GM20431 (cell line): Measurements from ENCODE around the gene LMX1B.
"Not testable (repeated sequence)": the region's sequence is repeated elsewhere in the genome, so short reads cannot be mapped to it uniquely, and the experiment has no call there.

Experiments
- in situ Hi-C: fragments of 300-500 bp; cut with MseI, MboI; formaldehyde crosslinking; loops from one replicate; pipeline ENCODE4 v1.15.0; 2020; ENCODE audit warnings: low sequenced_read_pairs; ENCODE audit not compliant: unreplicated experiment

Gene LMX1B

DNA sequence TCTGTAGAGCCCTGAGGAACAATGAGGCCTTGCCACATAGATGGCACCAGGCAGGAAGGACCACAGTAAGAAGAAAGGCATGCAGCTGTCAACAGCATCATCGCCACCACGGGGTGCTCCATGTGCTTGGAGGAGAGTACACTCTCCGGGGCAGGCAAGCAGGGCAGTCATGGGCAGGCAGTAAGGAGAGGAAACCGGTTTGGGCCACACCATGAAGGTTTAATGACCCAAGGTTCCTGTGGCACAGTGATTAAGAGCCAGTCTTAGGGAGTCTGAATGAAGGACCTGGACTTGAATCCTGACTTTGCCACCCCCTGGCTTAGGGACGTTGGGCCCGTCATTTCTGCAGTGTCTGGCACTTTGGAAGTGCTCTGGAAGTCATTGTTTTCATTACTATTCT lies 110.5 kb downstream of the LMX1B start:
- in situ Hi-C loops, result no loop called here

- in situ Hi-C loops, result not testable (repeated sequence)
Measured at GRCh38 chr9:126725485-126725884, 111.8 kb downstream of the LMX1B start.

DNA sequence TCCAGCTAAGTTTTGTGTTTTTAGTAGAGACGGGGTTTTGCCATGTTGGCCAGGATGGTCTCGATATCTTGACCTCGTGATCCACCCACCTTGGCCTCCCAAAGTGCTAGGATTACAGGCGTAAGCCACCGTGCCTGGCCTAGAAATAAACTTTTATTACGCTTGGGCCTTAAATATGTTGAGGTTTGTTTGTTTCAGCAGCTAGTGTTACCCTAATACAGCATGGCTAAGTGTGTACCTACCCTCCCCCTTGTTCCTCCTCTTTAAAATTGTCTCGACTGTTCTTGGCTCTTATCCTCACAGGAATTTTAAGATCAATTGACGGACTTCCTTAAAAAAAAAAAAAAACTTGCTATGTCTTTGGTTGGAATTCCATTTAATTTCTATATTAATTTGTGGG lies 114.5 kb downstream of the LMX1B start:
- in situ Hi-C loops, result not testable (repeated sequence)

DNA sequence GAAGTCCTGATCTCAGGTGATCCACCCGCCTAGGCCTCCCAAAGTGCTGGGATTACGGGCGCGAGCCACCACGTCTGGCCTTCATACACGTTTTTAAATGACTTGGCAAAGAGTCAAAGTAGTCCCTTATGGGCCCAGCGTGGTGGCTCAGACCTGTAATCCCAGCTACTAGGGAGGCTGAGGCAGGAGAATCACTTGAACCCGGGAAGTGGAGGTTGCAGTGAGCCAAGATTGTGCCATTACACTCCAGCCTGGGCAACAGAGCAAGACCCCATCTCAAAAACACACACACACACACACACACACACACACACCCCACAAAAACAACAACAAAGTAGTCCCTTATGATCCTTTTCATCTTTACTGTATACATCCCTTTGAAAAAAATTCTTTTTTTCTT lies 116.9 kb downstream of the LMX1B start:
- in situ Hi-C loops, result not testable (repeated sequence)

- in situ Hi-C loops, result no loop called here
Measured at GRCh38 chr9:126733005-126733404, 119.3 kb downstream of the LMX1B start.

DNA sequence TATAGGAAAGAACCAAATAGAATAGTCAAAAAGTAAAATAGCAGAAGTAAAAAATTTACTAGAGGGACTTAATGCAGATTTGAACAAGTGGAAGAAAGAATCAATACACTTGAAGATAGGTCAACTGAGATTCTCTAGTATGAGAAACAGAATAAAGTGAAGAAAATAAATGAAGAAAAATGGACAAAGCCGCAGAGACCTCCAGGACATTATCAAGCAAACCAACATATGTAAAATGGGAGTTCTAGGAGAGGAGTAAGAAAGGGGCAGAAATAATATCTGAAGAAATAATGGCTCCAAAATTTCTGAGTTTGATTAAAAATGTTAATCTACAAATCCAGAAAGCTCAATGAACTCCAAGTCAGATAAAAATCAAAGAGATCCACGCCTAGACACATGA lies 121.1 kb downstream of the LMX1B start:
- in situ Hi-C loops, result no loop called here

- in situ Hi-C loops, result no loop called here
Measured at GRCh38 chr9:126735482-126735881, 121.8 kb downstream of the LMX1B start.

DNA sequence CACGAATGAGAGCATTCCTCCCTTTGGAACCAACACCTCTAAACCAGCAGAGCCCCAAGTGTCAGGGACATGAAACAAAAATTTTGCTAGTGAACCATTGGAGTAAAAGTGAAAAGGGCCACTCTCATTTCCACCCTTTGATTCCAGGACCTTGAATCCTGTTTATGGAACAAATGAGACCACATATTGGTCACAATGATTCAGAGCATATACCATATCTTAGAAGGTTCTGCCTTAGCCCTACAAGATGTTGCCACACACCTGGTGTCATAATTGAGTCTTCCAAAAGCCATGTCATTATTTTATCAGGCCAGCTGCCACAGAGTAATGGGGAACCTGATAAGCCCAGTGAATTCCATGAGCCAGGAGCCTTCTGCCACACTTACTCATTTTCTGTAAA lies 124.8 kb downstream of the LMX1B start:
- in situ Hi-C loops, result no loop called here

GRCh38 chr9:126743041-126743440 lies 129.3 kb downstream of the LMX1B start:
- in situ Hi-C loops, result no loop called here

DNA sequence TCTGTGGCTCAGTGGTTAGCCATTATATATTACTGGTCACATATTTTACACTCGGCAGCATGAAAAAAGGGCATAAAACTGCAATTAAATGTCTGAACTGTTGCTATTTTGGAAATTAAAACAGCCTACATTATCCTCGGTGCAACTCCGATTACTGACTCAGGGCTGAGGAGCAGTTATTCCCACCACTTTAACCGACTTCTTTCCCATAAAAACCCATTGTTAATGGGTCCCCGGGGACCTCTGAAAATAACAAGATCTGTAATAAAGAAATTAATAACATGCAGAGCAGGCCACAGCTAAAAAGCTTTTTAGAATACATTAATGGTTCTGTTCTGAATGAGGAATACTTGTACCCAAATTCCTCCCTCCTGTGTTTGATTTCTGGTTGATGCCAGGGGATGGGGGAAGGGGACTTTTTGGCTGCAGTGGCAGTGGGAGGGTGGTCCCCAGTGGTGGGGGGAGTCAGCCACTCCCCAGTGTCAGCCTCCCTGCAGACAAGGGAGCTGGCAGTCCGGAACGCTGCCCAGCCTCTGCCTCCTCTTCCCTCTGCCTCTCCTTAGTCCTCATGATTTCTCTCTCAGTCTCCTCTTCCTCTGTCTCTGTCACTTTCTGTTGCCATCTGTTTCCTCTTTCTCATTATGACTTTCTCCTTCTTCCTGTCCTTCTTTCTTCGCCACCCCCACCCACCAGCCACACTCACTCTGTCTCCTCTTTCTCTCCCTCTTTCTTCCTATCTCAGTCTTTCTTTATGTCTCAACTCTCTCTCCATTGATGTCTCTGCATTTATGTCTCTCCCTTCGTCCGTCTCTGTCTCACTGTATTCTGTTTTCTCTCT lies 132.1 kb downstream of the LMX1B start:
- in situ Hi-C loops, result no loop called here
